ENCODE results near the gene DYRK1A.

The DYRK1A gene

GRCh38 chr21:37529649-37530048 is 163.1 kb downstream of the DYRK1A start:
- DNase-seq (ENCODE audit: extremely low read depth, low read depth) = no peak
- H3K4me3 ChIP-seq (replicated peaks; ENCODE audit: low read depth, low read length) = no peak overlapping the region
- no peak for TF ChIP-seq CTCF (IDR thresholded peaks at IDR 0.05; ENCODE audit: low read depth, low read length, missing control alignments)

- H3K4me3 ChIP-seq (replicated peaks; ENCODE audit: low read depth, low read length) = no peak overlapping the region
- no peak for TF ChIP-seq CTCF (IDR thresholded peaks at IDR 0.05; ENCODE audit: low read depth, low read length, missing control alignments)
- no peak for DNase-seq (ENCODE audit: extremely low read depth, low read depth)
Observed at GRCh38 chr21:37530901-37531351, 164.4 kb downstream of the DYRK1A start.

GRCh38 chr21:37531431-37531932 is 164.9 kb downstream of the DYRK1A start:
- no peak for TF ChIP-seq CTCF (IDR thresholded peaks at IDR 0.05; ENCODE audit: low read depth, low read length, missing control alignments)
- no peak for DNase-seq (ENCODE audit: extremely low read depth, low read depth)
- no peak overlapping the region for H3K4me3 ChIP-seq (replicated peaks; ENCODE audit: low read depth, low read length)

GRCh38 chr21:37532868-37533780 is 166.6 kb downstream of the DYRK1A start:
- no peak for TF ChIP-seq CTCF (IDR thresholded peaks at IDR 0.05; ENCODE audit: low read depth, low read length, missing control alignments)
- DNase-seq (ENCODE audit: extremely low read depth, low read depth) = no peak
- no peak overlapping the region for H3K4me3 ChIP-seq (replicated peaks; ENCODE audit: low read depth, low read length)

GRCh38 chr21:37534431-37534830 is 167.9 kb downstream of the DYRK1A start:
- no peak for TF ChIP-seq CTCF (IDR thresholded peaks at IDR 0.05; ENCODE audit: low read depth, low read length, missing control alignments)
- DNase-seq (ENCODE audit: extremely low read depth, low read depth) = no peak
- H3K4me3 ChIP-seq (replicated peaks; ENCODE audit: low read depth, low read length) = no peak overlapping the region

GRCh38 chr21:37535130-37535529 is 168.6 kb downstream of the DYRK1A start:
- no peak for TF ChIP-seq CTCF (IDR thresholded peaks at IDR 0.05; ENCODE audit: low read depth, low read length, missing control alignments)
- H3K4me3 ChIP-seq (replicated peaks; ENCODE audit: low read depth, low read length) = no peak overlapping the region
- no peak for DNase-seq (ENCODE audit: extremely low read depth, low read depth)
